ENCODE data around the gene COBLL1. TPM values are rescaled to one million over a fixed set of nuclear protein-coding genes. Genes with fewer than 3 reads are reported as not detected.

COBLL1 gene
- total and polyA plus RNA-seq, 3 experiments from 2014 or later = not detected

DNA sequence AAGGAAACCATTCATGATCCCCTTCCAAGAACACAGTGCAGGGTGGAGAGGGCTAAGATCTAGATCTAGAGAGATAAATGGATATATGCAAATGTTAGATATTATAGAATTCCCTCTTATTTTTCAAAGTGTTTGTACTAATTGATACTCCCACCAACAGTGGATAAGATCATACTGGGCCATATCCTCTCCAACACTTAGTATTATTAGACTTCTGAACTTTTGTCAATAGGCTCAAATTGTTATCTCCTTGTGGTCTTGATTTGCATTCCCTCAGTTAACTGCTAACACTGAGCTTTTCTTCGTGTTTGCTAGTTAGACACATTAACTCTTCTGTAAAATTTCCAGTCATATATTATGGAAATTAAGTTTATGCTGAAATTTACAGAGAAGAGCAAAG lies 163.9 kb downstream of the COBLL1 start:
- H3K4me3 Mint-ChIP-seq = no peak overlapping the region
- no peak overlapping the region for H3K4me3 ChIP-seq (ENCODE audit: low read length)
- H3K4me1 Mint-ChIP-seq = no peaks in the 10 kb centered on the region
- H3K27me3 Mint-ChIP-seq = no peaks in the 10 kb centered on the region
- no peaks in the 10 kb centered on the region for H3K9me3 ChIP-seq (ENCODE audit: low read length)
- H3K9me3 Mint-ChIP-seq = peaks cover 0 to 14% (median 4%) of the 10 kb centered on the region in 5 donors
- H3K4me1 ChIP-seq (ENCODE audit: insufficient read depth, low read length) = no peaks in the 10 kb centered on the region
- H3K27me3 ChIP-seq (ENCODE audit: insufficient read depth, low read length, poor library complexity, severe bottlenecking) = no peaks in the 10 kb centered on the region
- CTCF ChIA-PET = no interaction called here
- H3K27ac Mint-ChIP-seq = no peak overlapping the region
- DNase-seq = no peak
- H3K36me3 ChIP-seq (ENCODE audit: insufficient read depth, low read length) = no peaks in the 10 kb centered on the region
- H3K36me3 Mint-ChIP-seq = no peaks in the 10 kb centered on the region
- no peak overlapping the region for H3K27ac ChIP-seq (ENCODE audit: low read depth, low read length)
- POLR2A ChIA-PET = no interaction called here

DNA sequence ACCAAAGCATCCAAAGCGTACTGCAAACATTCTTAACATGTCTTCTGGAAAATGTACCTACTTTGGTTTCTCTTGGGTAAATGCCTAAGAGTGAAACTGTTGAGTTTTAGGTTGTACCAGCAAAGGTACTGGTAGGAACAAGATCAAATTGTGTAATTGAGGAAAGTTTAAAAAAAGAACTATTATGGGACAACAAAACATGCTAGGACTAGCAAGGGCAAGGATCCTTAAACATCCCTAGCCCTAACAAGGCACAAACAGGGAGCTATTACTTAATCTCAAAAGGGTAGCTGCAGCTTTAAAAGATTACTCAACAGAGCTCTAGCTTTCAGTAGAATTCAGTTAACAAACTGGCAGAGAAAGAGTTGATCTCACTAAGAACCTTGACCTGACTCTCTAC lies 164.4 kb downstream of the COBLL1 start:
- H3K36me3 ChIP-seq (ENCODE audit: insufficient read depth, low read length) = no peaks in the 10 kb centered on the region
- H3K36me3 Mint-ChIP-seq = no peaks in the 10 kb centered on the region

DNA sequence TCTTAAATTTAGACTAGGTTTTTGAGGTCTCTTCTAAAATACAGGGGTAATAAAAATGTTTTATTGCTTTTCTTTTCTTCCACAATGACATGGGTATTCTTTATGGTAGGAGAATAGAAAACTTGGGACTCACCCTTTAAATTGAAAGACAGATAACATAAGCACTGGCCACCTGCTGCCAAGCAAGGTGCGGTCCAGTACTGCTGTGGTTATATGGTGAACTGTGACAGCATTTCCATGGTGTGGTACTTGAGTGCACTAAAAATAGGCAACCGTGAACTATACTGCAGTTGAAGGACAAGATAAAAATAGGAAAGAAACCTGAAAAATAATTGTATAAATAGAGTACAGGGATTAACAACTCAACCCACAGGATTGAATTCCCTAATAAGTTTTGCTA lies 165.9 kb downstream of the COBLL1 start:
- no peaks in the 10 kb centered on the region for H3K4me1 ChIP-seq (ENCODE audit: insufficient read depth, low read length)
- no peaks in the 10 kb centered on the region for H3K4me1 Mint-ChIP-seq
- ChIA-PET CTCF (no interaction called here), POLR2A (no interaction called here)
- H3K9me3 ChIP-seq (ENCODE audit: low read length) = no peaks in the 10 kb centered on the region
- no peak for DNase-seq
- no peaks in the 10 kb centered on the region for H3K27me3 Mint-ChIP-seq
- peak overlapping the region in 1 of 8 donors; percentile 9 for H3K27ac Mint-ChIP-seq
- no peak overlapping the region for H3K4me3 ChIP-seq (ENCODE audit: low read length)
- peaks cover 0 to 14% (median 4%) of the 10 kb centered on the region in 5 donors for H3K9me3 Mint-ChIP-seq
- no peak overlapping the region for H3K4me3 Mint-ChIP-seq
- H3K36me3 Mint-ChIP-seq = no peaks in the 10 kb centered on the region
- H3K27me3 ChIP-seq (ENCODE audit: insufficient read depth, low read length, poor library complexity, severe bottlenecking) = no peaks in the 10 kb centered on the region
- H3K27ac ChIP-seq (ENCODE audit: low read depth, low read length) = no peak overlapping the region
- H3K36me3 ChIP-seq (ENCODE audit: insufficient read depth, low read length) = no peaks in the 10 kb centered on the region

More for the DNA sequence above, 164.4 kb downstream of the COBLL1 start:
- Histone ChIP-seq H3K27me3 (ENCODE audit: insufficient read depth, low read length, poor library complexity, severe bottlenecking) (no peaks in the 10 kb centered on the region), H3K4me1 (ENCODE audit: insufficient read depth, low read length) (no peaks in the 10 kb centered on the region), H3K27ac (ENCODE audit: low read depth, low read length) (no peak overlapping the region), H3K4me3 (ENCODE audit: low read length) (no peak overlapping the region), H3K9me3 (ENCODE audit: low read length) (no peaks in the 10 kb centered on the region)
- Mint-ChIP-seq H3K27me3 (no peaks in the 10 kb centered on the region), H3K9me3 (peaks cover 0 to 14% (median 4%) of the 10 kb centered on the region in 5 donors), H3K4me3 (no peak overlapping the region), H3K27ac (no peak overlapping the region), H3K4me1 (no peaks in the 10 kb centered on the region)
- DNase-seq = no peak
- CTCF ChIA-PET = no interaction called here
- POLR2A ChIA-PET = no interaction called here

DNA sequence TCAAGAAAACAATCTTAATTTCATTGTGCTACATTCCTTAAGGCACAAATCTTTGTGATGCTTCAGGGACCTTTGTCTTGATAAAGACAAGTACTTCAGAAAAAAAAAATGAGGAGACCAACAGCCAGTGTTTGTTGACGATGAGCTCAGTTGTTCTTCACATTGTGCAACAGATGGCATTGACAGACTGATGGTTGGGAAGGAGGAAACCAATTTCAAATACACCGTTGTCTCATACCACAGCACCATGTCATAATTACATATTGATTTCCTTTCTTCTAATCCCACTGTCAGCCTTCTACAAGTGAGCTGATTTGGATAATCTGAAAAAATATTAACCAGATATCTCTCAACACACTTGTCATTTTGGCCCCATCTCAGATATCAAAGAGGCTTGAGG lies 166.6 kb downstream of the COBLL1 start:
- ChIA-PET CTCF (no interaction called here), POLR2A (no interaction called here)
- Histone ChIP-seq H3K9me3 (ENCODE audit: low read length) (no peaks in the 10 kb centered on the region), H3K27me3 (ENCODE audit: insufficient read depth, low read length, poor library complexity, severe bottlenecking) (no peaks in the 10 kb centered on the region), H3K27ac (ENCODE audit: low read depth, low read length) (no peak overlapping the region), H3K4me3 (ENCODE audit: low read length) (no peak overlapping the region), H3K36me3 (ENCODE audit: insufficient read depth, low read length) (no peaks in the 10 kb centered on the region), H3K4me1 (ENCODE audit: insufficient read depth, low read length) (no peaks in the 10 kb centered on the region)
- no peak for DNase-seq
- H3K9me3 Mint-ChIP-seq = peaks cover 0 to 14% (median 4%) of the 10 kb centered on the region in 5 donors
- no peaks in the 10 kb centered on the region for H3K27me3 Mint-ChIP-seq
- H3K36me3 Mint-ChIP-seq = no peaks in the 10 kb centered on the region
- no peak overlapping the region for H3K27ac Mint-ChIP-seq
- H3K4me3 Mint-ChIP-seq = no peak overlapping the region
- no peaks in the 10 kb centered on the region for H3K4me1 Mint-ChIP-seq

DNA sequence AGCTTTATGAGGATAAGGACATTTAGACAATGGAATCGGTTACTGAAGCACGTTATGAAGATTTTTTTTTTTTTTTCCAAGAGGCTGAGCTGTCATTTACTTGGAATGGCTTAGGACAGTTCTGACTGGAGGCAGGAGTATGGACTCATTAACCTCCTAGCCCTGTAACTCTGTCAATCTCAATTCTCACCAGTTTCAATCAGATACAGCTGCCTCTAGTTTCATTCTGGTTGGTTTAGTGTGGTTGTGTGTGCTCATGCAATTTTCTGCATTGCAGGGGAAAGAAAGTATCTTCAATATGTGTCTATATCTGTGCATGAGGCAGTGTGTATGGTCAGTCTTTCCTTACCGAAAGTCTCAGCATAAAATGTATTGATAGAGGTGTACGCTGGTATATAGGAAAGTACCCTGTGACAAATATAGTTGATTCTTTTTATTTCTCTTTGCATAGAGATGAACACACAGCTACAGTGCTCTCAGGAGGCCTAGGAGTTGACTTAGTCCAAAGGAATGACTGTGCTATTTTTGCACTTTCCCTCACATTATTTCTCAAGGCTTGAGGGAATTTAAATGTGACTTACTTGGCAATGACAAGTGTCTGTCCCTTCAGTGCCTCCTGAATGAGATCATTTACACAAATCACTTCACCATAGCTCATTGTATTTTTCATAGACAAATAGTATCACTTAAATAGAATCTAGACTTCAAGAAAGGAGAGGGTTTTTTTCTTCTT lies 169.8 kb downstream of the COBLL1 start:
- DNase-seq = no peak
- ChIA-PET CTCF (no interaction called here), POLR2A (no interaction called here)
- Histone ChIP-seq H3K36me3 (ENCODE audit: insufficient read depth, low read length) (no peaks in the 10 kb centered on the region), H3K27me3 (ENCODE audit: insufficient read depth, low read length, poor library complexity, severe bottlenecking) (no peaks in the 10 kb centered on the region), H3K9me3 (ENCODE audit: low read length) (no peaks in the 10 kb centered on the region), H3K27ac (ENCODE audit: low read depth, low read length) (no peak overlapping the region), H3K4me3 (ENCODE audit: low read length) (no peak overlapping the region), H3K4me1 (ENCODE audit: insufficient read depth, low read length) (no peaks in the 10 kb centered on the region)
- H3K27ac Mint-ChIP-seq = no peak overlapping the region
- H3K36me3 Mint-ChIP-seq = no peaks in the 10 kb centered on the region
- H3K9me3 Mint-ChIP-seq = peaks cover 0 to 7% (median 0%) of the 10 kb centered on the region in 5 donors
- H3K27me3 Mint-ChIP-seq = no peaks in the 10 kb centered on the region
- no peak overlapping the region for H3K4me3 Mint-ChIP-seq
- H3K4me1 Mint-ChIP-seq = no peaks in the 10 kb centered on the region

DNA sequence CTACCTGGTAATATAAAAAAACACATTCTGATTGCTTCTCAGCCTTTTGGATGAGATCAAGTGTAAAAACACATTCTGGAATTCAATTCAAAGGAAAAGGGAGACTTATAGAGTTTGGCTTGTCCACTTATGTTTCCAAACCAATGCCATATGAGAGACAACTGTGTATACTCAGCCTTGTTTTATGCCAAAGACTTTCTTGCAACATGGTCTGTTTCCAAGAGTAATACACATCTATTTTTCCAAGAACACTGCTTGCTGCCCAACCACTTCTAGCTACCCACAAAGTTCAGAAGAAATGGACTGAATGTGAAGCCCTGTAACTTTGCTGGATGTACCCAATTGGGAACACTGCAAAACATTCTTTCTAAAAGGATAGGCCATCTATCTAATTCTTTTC lies 172.3 kb downstream of the COBLL1 start:
- Histone ChIP-seq H3K36me3 (ENCODE audit: insufficient read depth, low read length) (no peaks in the 10 kb centered on the region), H3K4me1 (ENCODE audit: insufficient read depth, low read length) (no peaks in the 10 kb centered on the region), H3K4me3 (ENCODE audit: low read length) (no peak overlapping the region), H3K9me3 (ENCODE audit: low read length) (no peaks in the 10 kb centered on the region), H3K27me3 (ENCODE audit: insufficient read depth, low read length, poor library complexity, severe bottlenecking) (no peaks in the 10 kb centered on the region), H3K27ac (ENCODE audit: low read depth, low read length) (no peak overlapping the region)
- Mint-ChIP-seq H3K27me3 (no peaks in the 10 kb centered on the region), H3K36me3 (no peaks in the 10 kb centered on the region), H3K9me3 (peaks cover 0 to 9% (median 0%) of the 10 kb centered on the region in 5 donors), H3K27ac (no peak overlapping the region), H3K4me1 (no peaks in the 10 kb centered on the region), H3K4me3 (no peak overlapping the region)
- ChIA-PET POLR2A (no interaction called here), CTCF (no interaction called here)
- no peak for DNase-seq

DNA sequence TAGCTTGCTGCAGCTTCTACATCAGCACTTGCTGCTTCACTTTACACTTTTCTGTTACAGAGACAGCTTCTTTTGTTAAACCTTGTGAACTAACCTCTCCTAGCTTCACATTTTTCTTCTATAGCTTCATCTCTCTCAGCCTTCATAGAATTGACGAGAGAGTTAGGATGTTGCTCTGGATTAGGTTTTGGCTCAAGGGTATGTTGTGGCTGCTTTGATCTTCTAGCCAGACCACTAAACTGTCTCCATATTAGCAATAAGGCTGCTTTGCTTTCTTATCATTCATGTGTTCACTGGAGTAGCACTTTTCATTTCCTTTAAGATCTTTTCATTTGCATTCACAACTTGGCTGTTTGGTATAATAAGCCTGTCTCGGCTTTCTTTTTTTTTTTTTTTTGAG lies 174.1 kb downstream of the COBLL1 start:
- Mint-ChIP-seq H3K27me3 (no peaks in the 10 kb centered on the region), H3K27ac (no peak overlapping the region)
- POLR2A ChIA-PET = no interaction called here

DNA sequence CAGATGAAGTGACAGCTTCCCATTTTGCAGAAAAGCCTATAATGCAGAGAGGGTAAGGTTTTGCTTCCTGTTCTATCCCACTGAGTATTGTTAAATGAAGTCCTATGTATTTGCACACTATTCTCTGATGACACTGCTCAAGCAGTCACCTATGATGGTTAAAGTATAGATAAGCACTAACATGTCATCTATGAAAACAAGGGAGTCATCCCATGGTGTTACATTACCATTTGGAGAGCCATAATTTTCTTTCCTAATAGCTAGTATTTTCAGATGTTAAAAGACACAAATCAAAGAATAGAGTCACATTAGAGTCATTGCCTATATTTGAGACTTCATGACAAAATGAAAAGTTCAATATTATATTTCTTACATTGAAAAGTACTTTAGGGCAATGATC lies 177.6 kb downstream of the COBLL1 start:
- H3K36me3 ChIP-seq (ENCODE audit: insufficient read depth, low read length) = no peaks in the 10 kb centered on the region
- CTCF ChIA-PET = no interaction called here
- Mint-ChIP-seq H3K27me3 (no peaks in the 10 kb centered on the region), H3K4me1 (no peaks in the 10 kb centered on the region), H3K4me3 (no peak overlapping the region), H3K27ac (no peak overlapping the region), H3K36me3 (no peaks in the 10 kb centered on the region), H3K9me3 (peaks cover 0 to 12% (median 3%) of the 10 kb centered on the region in 5 donors)
- DNase-seq = no peak
- H3K9me3 ChIP-seq (ENCODE audit: low read length) = no peaks in the 10 kb centered on the region
- no peaks in the 10 kb centered on the region for H3K4me1 ChIP-seq (ENCODE audit: insufficient read depth, low read length)
- no peak overlapping the region for H3K4me3 ChIP-seq (ENCODE audit: low read length)
- no peaks in the 10 kb centered on the region for H3K27me3 ChIP-seq (ENCODE audit: insufficient read depth, low read length, poor library complexity, severe bottlenecking)
- POLR2A ChIA-PET = no interaction called here
- no peak overlapping the region for H3K27ac ChIP-seq (ENCODE audit: low read depth, low read length)

More for the DNA sequence above, 174.1 kb downstream of the COBLL1 start:
- peaks cover 0 to 9% (median 2%) of the 10 kb centered on the region in 5 donors for H3K9me3 Mint-ChIP-seq
- Histone ChIP-seq H3K4me1 (ENCODE audit: insufficient read depth, low read length) (no peaks in the 10 kb centered on the region), H3K27ac (ENCODE audit: low read depth, low read length) (no peak overlapping the region), H3K27me3 (ENCODE audit: insufficient read depth, low read length, poor library complexity, severe bottlenecking) (no peaks in the 10 kb centered on the region), H3K4me3 (ENCODE audit: low read length) (no peak overlapping the region), H3K36me3 (ENCODE audit: insufficient read depth, low read length) (no peaks in the 10 kb centered on the region), H3K9me3 (ENCODE audit: low read length) (no peaks in the 10 kb centered on the region)
- H3K4me1 Mint-ChIP-seq = no peaks in the 10 kb centered on the region
- no peaks in the 10 kb centered on the region for H3K36me3 Mint-ChIP-seq
- CTCF ChIA-PET = no interaction called here
- DNase-seq = no peak
- H3K4me3 Mint-ChIP-seq = no peak overlapping the region

All from CD8-positive, alpha-beta memory T cell (primary cell).